Upper lobe of left lung (tissue), 4 donors: ENCODE data around the gene MPI.

ENCODE experiments used
- EP300 ChIP-seq, 4 donors: sonication (generic); formaldehyde crosslinking; IDR thresholded peaks; one replicate each; pipeline ENCODE4 v1.5.1; 2017; ENCODE audit warnings: antibody characterized with exemption in 4 of 4, control low read depth in 2 of 4
- POLR2AphosphoS5 ChIP-seq, 2 donors: sonication (generic); formaldehyde crosslinking; IDR thresholded peaks; one replicate each; pipeline ENCODE4 v1.5.1; 2017; ENCODE audit warnings: antibody characterized with exemption in 2 of 2
- TF ChIP-seq, protein P1 (sequence below), 6 experiments: fragments of 450-650 bp in 4 of 6; fragments of 200-600 bp in 2 of 6; sonication (generic) in 2 of 6; IDR thresholded peaks; one replicate each; pipeline ENCODE4 v1.5.1; 2016 to 2019; ENCODE audit warnings: antibody characterized with exemption in 6 of 6

DNA sequence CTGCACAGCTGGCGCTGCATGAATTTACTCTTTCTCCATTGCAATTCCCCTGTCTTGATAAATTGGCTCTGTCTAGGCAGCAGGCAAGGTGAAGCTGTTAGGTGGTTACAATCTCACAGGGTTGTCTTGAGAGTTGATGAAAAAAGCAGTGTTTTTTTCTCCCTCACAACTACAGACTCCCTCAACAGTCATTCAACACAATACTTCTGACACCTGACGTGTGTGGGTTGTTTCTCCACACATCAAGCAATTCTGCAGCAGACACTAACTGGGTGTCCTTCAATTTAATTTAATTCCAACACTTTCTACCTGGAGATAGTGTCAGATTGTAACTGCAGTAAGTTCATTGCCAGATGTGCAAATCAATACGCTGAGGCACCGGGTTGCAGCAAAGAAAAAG lies 11.6 kb upstream of the MPI start:
- TF ChIP-seq, protein P1, sequence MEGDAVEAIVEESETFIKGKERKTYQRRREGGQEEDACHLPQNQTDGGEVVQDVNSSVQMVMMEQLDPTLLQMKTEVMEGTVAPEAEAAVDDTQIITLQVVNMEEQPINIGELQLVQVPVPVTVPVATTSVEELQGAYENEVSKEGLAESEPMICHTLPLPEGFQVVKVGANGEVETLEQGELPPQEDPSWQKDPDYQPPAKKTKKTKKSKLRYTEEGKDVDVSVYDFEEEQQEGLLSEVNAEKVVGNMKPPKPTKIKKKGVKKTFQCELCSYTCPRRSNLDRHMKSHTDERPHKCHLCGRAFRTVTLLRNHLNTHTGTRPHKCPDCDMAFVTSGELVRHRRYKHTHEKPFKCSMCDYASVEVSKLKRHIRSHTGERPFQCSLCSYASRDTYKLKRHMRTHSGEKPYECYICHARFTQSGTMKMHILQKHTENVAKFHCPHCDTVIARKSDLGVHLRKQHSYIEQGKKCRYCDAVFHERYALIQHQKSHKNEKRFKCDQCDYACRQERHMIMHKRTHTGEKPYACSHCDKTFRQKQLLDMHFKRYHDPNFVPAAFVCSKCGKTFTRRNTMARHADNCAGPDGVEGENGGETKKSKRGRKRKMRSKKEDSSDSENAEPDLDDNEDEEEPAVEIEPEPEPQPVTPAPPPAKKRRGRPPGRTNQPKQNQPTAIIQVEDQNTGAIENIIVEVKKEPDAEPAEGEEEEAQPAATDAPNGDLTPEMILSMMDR (IDR thresholded peaks at IDR 0.05) = no peak
- TF ChIP-seq EP300 (IDR thresholded peaks at IDR 0.05) (no peak), POLR2AphosphoS5 (IDR thresholded peaks at IDR 0.05) (no peak)
